Fibroblast of the aortic adventitia (primary cell): ENCODE data around the gene ST3GAL4. TPM values are rescaled to one million over a fixed set of nuclear protein-coding genes. Genes with fewer than 3 reads are reported as not detected.
A peak's percentile ranks its signal among the peaks of the same experiment; 100 is the strongest.

ENCODE experiments used
- DNase-seq: peaks from one replicate; pipeline ENCODE4 v3.0.0-alpha.2; 2010; ENCODE audit warnings: low read depth
- H3K4me3 ChIP-seq: 2 replicates; pipeline ENCODE4 v1.5.1; 2011; ENCODE audit warnings: low read depth, mild to moderate bottlenecking, control low read depth, low read length, moderate library complexity
- total RNA-seq: library from RNA; depleted of rRNA; stranded (reverse); fragments of >200 nt; gene quantifications from 2 replicates; pipeline ENCODE4 v1.2.3, GENCODE V29; 2012; ENCODE audit warnings: low replicate concordance
- TF ChIP-seq, protein P1 (sequence below): IDR thresholded peaks from 2 replicates; pipeline ENCODE4 v1.5.1; 2011; ENCODE audit warnings: mild to moderate bottlenecking, low read length, control low read depth, inconsistent platforms; ENCODE audit not compliant: insufficient read depth

The ST3GAL4 gene
- total RNA-seq, 1 donor, result 25.4 TPM

DNA sequence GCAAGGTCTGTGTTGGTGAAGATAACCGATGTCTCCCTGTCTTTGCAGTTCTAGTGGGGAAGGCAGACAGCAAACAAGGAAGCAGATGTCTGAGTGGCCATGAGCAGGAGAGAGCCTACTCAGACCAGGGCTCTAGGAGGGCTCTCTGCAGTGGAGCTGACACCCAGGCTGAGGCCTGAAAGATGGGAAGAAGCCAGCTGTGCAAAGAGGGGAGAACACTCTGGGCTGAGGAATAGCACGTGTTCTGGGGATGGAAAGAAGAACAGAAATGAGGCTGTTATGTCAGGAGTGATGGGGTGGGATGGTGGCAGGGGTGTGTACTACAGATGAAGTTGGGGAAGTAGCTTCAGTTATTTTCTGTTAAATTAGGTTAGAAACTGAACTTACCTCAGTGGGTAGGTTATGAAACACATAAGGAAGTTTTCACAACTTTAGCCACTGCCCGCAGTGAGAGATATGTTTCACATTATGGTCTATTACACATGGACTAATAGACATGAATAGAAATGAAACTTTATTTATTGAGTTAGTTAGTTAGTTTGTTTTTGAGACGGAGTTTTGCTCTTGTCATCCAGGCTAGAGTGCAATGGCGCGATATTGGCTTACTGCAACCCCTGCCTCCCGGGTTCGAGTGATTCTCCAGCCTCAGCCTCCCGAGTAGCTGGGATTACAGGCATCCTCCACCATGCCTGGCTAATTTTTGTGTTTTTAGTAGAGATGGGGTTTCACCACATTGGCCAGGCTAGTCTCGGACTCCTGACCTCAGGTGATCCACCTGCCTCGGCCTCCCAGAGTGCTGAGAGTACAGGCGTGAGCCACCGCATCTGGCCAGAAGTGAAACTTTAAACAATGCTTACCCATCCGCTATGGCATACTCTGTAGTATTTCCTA, 43.8 kb upstream of the ST3GAL4 start:
- H3K4me3 ChIP-seq, result no peak overlapping the region
- TF ChIP-seq, protein P1, sequence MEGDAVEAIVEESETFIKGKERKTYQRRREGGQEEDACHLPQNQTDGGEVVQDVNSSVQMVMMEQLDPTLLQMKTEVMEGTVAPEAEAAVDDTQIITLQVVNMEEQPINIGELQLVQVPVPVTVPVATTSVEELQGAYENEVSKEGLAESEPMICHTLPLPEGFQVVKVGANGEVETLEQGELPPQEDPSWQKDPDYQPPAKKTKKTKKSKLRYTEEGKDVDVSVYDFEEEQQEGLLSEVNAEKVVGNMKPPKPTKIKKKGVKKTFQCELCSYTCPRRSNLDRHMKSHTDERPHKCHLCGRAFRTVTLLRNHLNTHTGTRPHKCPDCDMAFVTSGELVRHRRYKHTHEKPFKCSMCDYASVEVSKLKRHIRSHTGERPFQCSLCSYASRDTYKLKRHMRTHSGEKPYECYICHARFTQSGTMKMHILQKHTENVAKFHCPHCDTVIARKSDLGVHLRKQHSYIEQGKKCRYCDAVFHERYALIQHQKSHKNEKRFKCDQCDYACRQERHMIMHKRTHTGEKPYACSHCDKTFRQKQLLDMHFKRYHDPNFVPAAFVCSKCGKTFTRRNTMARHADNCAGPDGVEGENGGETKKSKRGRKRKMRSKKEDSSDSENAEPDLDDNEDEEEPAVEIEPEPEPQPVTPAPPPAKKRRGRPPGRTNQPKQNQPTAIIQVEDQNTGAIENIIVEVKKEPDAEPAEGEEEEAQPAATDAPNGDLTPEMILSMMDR, result no peak
- no peak for DNase-seq

DNA sequence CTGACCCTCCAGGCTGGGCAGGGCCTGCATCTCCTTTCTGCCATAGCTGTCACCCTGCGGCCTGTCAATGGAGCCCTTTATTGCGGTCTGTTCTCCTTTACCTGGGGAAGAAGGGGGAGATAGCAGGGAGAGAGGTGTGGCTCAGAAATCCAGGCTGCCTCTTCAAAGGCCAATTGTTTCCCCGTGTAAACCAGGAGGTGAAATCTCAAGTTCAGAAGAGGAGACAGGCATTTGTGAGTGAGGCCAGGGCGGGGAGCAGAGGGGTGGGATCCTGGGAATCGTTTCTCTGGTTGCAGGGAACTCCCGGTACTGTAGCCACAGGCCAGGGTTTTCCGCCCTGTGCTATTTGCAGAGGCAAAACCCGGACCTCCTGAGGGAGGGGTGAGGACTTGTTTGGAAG, 42.5 kb upstream of the ST3GAL4 start:
- DNase-seq, result no peak
- H3K4me3 ChIP-seq, result no peak overlapping the region
- TF ChIP-seq, protein P1, result no peak

DNA sequence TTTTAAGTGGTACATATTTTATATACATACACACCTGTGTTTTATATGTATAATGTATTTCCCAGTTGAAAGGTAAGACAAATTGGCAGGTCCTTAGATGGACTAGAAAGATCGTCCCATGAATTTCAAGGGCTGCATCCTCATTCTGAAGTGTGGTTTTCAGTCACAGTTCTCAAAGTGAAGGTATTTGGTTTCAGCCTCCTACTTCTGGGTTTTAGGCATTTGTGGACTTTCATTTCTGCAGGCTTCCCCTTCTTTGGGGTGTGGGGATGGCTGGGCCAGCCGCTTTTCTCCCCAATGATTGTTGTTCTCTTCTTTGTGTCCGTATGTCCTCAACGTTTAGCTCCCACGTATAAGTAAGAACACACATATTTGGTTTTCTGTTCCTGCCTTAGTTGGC, 41.7 kb upstream of the ST3GAL4 start:
- no peak overlapping the region for H3K4me3 ChIP-seq
- DNase-seq, result no peak
- TF ChIP-seq, protein P1, result no peak

DNA sequence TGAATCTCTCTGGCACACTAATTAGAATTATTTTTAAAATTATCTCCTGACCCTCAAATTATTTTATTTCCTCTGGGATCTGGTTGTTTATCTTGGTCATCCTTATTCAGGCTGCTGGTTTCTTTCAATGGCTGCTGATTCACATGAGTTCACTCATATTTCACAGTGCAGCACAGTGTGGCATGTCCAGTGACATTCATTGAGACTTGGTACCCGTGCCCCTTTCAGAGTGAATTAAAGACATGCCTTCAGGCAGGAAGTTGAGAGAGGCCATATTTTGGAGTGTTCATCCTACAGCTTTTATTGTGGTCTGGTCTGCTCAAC, 38.1 kb upstream of the ST3GAL4 start:
- H3K4me3 ChIP-seq, result no peak overlapping the region
- no peak for DNase-seq
- TF ChIP-seq, protein P1, result no peak

DNA sequence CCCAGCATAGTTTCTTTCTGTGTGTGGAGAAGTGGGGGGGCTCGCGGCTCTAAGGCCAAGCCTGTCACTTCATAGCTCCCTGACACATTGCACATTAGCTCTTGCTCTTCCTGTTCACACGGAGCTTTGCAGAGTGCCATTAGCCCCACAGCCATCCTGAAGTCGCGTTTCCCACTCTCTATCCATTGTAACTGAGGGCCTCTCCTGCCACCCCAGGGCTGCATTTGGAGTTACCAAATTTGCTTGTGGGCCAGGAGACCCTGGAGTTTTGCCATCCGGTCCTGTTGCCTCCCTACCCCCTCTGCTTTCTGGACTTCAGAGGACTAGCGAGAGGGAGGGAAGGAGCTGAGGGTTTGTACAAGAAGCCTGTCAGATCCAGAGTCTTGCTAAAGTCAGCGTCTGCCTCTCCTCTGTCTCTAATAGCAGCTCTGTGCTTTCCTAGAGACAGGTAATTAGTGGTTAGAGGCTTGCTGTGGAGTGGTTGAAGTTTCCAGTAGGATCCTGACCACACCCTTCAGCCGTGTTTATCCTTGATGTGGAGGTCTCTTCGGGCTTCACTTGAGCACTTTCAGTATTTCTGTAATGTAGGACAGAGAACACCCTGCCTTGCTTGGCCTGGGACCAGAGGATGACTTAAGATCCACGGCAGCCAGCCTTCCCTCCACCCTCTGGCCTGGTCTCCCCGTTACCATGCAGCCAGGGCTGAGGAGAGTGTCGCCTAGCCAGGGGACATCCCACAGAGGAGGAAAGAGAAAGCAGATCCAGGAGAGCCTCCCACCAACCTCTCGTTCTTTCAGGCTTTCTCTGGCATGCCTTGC, 37.5 kb upstream of the ST3GAL4 start:
- TF ChIP-seq, protein P1, result no peak
- DNase-seq, result peak; percentile 90
- H3K4me3 ChIP-seq, result peak overlapping the region; percentile 55

DNA sequence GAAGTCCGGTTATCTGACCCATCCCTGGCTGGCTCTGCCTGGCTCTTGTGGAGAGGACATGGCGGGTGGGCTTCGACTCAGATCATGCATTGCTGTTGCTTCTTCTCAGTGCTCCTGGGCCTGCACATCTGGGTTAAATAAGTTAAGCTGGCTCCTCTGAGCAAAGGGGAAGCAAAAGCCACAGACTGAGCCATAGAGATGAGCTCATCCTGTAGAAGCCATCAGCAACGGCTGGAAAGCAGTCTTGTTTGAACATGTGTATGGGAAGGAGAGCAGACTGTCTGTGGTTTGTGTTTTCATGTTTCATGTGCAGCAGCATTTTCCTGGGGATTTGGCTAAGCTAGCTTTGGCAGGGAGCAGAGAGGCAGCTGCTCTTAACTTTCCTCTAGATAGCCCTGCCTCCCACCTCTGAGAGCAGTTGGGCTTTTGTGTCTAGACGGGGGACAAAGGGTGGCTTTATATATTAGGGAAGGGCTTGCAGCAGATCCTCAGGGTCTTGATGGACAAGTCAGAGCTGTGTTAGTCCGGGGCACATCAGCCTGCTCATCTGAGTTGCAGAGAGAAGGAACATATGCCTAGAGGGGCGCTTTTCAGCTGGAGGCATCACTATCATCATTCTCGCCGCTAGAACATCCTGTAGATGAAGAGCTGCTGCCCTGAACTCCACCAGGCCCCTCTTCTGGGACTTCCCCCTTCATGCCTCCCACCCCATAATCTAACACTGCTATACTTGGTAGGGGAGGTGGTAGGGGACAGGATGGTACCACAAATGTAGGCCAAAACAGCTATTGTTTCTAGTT, 36.7 kb upstream of the ST3GAL4 start:
- peak overlapping the region; percentile 55 for H3K4me3 ChIP-seq
- DNase-seq, result peak; percentile 95
- TF ChIP-seq, protein P1, result no peak
